ENCODE data around the gene MOGAT2.
"Not testable (repeated sequence)": the region's sequence is repeated elsewhere in the genome, so short reads cannot be mapped to it uniquely, and the experiment has no call there.

The MOGAT2 gene

GRCh38 chr11:75719340-75720239 is 2.0 kb downstream of the MOGAT2 start:
- DNase-seq: no peak

- no peak for DNase-seq
These were observed 3.0 kb downstream of the MOGAT2 start for GRCh38 chr11:75720639-75721038.

GRCh38 chr11:75721852-75722668 is 4.4 kb downstream of the MOGAT2 start:
- DNase-seq: no peak

GRCh38 chr11:75722669-75723042 is 5.0 kb downstream of the MOGAT2 start:
- DNase-seq: no peak

- DNase-seq: no peak
These were observed 8.1 kb downstream of the MOGAT2 start for GRCh38 chr11:75725547-75726320.

DNA sequence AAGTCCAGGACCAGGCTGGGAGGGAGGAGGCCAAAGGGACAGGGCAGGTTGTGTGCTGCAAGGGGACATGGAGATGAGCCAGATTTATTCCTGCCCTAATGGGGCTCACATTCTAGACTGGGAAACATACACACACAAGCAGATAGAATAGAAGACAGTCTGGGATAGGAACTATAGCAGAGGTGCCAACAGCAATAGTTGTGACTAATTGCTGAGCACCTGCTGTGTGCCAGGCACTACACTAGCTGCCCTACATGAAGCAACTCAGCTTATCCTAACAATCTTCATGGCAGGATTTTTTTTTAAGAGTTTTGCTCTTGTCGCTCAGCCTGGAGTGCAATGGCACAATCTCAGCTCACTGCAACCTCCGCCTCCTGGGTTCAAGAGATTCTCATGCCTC is 11.4 kb downstream of the MOGAT2 start:
- DNase-seq: no peak

DNA sequence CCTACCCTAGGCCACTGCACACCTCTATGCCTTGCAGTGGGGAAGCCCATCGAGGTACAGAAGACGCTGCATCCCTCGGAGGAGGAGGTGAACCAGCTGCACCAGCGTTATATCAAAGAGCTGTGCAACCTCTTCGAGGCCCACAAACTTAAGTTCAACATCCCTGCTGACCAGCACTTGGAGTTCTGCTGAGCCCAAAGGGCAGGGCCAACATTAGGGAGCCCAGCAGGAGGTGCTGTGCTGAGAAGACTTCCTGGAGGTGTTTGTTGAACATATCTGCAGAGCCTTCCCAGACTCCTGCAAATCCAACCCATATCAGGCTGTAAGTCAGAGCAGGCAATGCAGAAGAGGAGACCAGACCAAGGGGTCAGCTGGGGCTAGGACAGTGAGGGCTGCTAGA is 13.5 kb downstream of the MOGAT2 start:
- DNase-seq: no peak

DNA sequence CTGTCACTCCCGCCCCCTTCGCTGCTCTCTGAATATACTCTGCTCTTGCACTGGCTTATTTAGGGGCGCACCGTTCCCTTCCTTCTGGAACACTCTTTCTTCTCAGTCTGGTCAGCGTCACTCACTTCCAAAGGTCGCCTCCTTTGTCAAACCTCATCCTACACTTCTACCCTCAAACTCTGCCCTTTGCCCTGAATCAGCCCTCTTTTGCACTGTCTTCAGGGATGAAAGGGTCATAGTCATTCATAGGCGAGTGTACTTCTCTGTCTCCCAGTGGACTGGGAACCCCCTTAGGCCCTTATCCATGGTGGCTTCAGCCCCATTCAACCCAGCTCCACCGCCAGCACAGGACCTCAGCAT is 15.4 kb downstream of the MOGAT2 start:
- no peak for DNase-seq

DNA sequence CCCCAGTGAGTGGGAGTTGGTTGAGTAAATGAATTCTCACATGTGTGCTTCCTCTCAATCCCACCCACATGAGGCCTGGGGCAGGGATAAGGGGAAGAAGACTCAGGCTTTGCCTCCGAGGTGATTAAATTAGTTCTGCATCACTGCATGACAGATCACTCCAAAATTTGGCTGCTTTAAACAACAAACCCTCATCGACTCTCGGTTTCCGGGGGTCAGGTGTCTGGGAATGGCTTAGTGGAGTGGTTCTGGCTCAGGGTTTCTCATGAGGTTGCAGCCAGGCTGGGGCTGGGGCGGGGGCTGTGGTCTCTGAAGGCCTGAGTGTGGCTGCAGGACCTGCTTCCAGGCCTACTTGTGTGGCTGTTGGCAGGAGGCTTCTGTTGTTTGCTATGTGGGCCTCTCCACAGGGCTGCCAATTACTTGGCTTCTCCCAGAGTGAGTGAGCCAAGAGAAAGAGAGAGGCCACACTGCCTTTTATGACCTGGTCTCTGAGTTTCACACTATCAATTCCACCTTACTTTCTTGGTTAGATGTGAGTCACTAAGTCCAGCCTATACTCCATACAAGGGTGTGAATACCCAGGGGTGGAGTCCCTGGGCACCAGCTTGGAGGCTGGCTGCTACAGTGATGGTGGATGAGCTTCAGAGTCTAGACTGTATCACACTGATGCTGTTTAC is 15.9 kb downstream of the MOGAT2 start:
- DNase-seq: peak; percentile 63

DNA sequence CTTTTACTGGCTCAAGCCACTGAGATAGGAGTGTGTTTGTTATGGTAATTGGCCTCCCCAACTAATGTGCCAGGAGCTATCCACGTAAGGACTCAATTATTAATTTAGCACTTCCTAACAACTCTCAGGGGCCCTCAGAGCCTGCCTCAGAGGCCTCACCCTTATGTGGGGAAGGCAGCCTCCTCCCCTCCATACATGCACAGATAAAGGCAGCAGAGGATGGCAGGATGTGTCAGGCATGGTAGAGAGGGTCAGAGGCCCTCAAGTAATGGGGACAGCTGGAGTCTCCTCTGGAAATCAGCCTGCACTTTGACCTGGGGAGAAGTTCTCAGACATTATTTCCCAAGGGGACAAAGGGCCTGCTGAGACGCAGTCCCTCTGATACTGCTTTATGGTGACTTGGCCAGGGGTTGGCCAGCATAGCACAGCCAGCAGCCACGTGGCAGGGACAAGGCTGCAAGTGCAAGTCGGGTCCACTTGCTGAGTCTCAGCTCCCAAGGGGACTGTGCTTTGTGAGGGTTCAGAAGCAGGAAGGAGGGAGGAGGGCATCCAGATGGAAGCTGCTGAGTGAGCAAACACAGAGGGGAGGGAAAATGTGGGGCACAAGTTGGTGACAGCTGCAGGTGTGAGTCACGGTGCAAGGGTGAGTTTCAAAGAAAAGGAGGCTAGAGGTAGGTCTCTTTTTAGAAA is 17.0 kb downstream of the MOGAT2 start:
- DNase-seq: peak; percentile 25

DNA sequence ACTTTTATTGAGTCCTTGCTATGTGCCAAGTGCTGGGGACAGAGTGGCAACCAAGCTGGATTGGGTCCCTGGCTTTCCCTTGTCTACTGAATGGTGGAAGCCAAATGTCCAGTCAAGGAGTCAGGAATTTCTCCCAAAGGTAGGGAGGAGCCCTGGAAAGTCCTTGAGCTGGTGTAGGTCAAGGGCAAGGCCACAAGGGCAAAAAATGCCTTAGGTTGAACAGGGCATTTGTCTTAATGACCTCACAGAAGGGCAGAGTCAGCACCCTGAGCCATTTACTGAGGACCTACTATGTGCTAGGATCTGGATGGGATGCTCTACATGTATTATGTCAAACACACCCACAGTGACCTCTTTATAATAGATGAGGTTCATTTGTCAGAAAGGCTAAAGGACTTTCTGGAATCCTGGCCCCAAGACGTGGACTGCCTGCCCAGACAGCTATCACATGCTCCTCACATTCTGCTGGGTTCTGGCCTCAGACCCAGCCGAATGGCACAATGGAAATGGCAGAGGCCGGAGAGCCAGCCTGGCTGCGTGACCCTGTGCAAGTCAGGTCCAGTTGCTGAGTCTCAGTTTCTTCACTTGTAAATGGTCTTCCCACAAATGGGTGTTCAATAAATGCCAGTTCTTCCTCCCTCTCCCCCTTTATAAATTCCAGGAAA is 17.7 kb downstream of the MOGAT2 start:
- DNase-seq: no peak

DNA sequence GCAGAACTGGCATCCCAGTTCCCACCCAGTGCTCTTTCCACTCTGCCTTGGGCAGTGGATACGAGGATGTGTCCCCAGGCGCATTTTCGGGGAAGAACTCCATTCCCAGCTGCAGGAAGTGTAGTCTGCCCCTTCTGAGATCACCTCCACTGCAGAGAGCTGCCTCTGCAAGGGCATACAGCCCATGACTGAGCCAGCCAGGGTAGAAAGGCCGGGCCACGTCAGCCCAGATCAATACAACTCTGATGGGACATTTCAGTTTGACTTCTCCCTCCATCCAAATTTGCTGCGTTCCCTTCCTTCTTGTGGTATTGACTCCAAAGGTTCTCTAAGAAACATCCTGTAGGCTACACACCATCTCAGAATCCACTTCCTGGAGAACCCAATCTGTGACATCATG is 19.7 kb downstream of the MOGAT2 start:
- DNase-seq: no peak

GRCh38 chr11:75740681-75741080 is 23.0 kb downstream of the MOGAT2 start:
- no peak for DNase-seq

DNA sequence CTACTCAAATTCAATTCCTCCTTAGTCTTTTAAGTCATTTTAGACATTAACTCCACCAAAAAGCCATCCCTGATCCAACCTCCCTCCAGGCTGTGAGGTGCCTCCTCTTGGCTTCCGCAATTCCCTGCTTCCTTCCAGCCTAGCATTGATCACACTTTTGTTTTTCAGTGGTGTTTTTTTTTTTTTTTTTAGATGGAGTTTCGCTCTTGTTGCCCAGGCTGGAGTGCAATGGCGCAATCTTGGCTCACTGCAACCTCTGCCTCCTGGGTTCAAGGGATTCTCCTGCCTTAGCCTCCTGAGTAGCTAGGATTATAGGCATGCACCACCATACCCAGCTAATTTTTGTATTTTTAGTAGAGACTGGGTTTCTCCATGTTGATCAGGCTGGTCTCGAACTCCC is 25.5 kb downstream of the MOGAT2 start:
- DNase-seq: not testable (repeated sequence)

DNA sequence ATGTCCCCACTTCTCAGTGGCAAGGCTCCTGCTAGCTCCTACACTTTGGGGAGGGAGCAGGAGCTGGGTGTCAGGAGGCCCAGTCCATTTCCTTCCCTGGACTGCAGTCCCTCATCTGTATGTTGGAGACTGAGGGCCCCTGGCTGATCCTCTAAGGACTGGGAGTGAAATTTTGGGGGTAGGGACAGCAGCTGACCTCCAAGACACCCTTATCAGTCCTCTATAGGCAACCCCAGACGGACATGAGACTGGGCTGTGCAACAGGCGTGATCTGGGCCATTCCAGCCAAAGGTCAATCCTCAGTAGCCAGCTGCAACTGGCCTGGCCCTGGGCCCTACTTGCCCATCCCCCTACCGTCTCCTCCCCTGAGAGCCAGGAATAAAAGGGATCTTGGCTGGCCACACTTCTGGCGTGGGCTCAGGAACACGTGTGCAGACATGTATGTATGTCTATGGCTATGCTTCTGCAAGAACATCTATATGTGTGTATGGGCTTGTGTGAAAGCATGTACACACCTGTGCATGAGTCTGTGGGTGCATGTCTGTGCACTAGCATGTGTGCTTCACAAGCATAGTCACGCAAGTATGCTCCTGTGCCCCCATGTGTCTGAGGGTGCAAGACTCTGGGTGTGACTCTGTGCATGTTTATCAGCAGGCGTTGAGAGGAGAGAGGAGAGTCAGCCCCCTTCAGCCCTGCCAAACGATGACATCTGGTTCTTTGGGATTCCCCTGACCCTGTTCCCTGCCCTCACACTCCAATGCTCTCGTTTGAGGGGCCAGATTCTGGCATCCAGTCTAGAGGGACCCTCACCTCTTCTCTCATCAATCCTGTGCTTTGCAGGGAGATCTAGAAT is 26.3 kb downstream of the MOGAT2 start:
- DNase-seq: no peak

DNA sequence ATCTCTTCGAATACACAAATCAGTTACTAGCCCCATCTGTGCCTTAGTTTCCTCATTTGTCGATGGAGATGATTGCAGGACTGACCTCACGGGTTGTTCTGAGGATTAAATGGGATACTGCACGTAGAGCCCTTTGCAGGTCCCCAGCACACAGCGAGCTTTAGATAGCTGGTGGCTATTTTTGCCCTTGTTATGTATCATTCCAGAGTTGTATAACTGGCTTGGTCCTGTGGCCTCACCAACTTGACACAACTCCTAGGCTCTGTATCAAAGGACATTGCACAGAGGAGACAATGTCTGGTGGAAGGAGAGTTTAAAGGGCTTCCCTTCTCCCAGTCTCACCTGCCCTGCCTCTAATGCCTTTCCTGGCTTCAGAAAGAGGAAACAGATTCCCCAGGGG is 28.2 kb downstream of the MOGAT2 start:
- DNase-seq: no peak

DNA sequence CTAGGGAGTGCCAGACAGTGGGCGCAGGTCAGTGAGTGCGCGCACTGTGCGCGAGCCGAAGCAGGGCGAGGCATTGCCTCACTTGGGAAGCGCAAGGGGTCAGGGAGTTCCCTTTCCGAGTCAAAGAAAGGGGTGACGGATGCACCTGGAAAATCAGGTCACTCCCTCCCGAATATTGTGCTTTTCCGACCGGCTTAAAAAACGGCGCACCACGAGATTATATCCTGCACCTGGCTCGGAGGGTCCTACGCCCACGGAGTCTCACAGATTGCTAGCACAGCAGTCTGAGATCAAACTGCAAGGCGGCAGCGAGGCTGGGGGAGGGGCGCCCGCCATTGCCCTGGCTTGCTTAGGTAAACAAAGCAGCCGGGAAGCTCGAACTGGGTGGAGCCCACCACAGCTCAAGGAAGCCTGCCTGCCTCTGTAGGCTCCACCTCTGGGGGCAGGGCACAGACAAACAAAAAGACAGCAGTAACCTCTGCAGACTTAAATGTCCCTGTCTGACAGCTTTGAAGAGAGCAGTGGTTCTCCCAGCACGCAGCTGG is 31.2 kb downstream of the MOGAT2 start:
- not testable (repeated sequence) for DNase-seq

- not testable (repeated sequence) for DNase-seq
These were observed 37.3 kb downstream of the MOGAT2 start for GRCh38 chr11:75754933-75755332.

GRCh38 chr11:75757651-75758050 is 40.0 kb downstream of the MOGAT2 start:
- no peak for DNase-seq

DNA sequence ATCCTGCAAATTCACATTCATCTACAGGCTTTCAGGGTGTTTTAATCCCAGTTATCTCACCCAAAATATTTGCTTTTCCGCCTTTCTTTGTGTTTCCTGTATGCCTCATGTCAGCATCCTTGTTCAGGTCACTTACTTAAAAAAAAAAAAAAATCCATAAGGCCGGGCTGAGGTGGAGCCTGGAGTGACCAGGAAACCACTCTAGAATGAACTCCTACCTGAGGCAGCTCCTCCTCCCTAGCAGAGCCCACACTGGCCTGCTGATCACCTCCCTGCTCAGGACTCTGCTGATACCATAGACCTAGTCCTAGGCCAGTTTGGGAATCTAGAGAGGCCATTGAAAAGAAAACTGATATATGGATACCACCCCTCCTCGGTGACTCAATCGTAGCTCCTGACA is 42.2 kb downstream of the MOGAT2 start:
- no peak for DNase-seq
